Activated T-helper 1 cell treated with anti-CD3 and anti-CD28 coated beads, Interleukin-2, amount 50 U/mL, for 16 hours (primary cell): ENCODE measurements around the gene LARP4.
"Not testable (repeated sequence)": the region's sequence is repeated elsewhere in the genome, so short reads cannot be mapped to it uniquely, and the experiment has no call there.

Experiments
- DNase-seq, 2 donors: peaks; one replicate each; pipeline ENCODE4 v3.0.0-alpha.2; 2020; ENCODE audit warnings: low read depth in 1 of 2, low spot score in 1 of 2

Gene LARP4

DNA sequence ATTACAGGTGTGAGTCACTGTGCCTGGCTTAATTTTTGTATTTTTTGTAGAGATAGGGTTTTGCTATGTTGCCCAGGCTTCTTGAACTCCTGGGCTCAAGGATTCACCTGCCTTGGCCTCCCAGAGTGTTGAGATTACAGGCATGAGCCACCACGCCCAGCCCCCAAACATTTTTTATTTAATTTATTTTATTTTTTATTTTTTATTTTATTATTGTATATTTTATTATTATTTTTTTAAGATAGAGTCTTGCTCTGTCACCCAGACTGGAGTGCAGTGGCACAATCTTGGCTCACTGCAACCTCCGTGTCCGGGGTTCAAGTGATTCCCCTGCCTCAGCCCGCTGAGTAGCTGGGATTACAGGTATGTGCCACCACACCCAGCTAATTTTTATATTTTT is 121.1 kb downstream of the LARP4 start:
- not testable (repeated sequence) for DNase-seq

DNA sequence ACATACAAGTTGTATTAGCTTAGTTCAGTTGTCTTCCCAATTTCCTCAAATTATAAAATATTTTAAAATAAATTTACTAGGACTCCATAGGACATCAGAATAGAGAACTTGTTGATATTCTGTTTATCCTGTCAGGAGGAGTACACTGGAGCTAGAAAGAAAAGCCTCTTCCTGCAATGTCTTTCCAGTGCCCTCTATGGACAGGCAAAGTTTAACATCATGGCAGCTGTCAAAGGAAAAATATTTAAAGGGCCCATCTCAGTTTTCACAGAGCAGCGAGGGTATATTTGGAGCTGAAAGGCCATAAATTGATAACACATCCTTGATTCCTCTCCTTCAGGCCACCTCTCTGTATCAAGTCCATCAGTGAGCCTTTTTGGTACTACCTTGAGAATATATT is 123.1 kb downstream of the LARP4 start:
- no peak for DNase-seq

DNA sequence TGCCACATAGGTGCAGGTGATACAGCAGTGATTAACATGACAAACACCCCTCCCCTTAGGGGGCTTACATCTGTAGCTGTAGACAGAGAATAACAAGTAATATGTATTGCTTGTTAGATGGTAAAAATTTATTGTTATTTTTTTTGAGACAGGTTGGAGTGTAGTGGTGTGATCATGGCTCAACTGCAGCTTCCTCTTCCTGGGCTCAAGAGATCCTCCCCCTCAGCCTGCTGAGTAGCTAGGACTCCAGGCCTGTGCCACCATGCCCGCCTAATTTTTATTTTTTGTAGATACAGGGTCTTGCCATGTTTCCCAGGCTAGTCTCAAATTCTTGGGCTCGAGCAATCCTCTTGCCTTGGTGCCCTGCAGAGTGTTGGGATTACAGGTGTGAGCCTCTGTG is 123.9 kb downstream of the LARP4 start:
- no peak for DNase-seq

DNA sequence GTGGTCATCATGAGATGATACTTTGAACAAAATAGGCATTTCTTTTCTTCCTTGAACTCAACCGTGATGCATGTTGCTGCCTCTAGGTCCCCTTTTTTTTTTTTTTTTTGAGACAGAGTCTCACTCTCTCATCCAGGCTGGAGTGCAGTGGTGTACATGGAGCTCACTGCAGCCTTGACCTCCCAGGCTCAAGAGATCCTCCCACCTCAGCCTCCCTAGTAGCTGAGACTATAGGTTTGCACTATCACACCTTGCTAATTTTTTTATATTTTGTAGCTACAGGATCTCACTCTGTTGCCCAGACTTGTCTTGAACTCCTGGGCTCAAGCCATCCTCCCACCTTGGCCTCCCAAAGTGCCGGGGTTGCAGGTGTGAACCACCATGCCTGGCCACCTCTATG is 124.7 kb downstream of the LARP4 start:
- DNase-seq = no peak

DNA sequence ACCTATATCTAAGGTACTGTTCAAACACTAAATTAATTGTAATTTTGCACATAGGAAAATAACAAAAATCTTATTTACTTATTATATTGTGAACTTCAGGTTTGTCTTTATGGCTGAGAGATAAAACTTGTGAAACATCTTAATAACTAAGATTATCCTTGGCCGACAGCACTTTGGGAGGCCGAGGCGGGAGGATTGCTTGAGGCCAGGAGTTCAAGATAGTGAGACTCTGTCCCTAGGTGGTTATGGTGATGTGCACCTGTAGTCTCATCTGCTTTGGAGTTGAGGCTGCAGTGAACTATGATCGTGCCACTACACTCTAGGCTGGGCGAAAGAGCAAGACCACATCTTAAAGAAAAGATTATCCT is 126.7 kb downstream of the LARP4 start:
- DNase-seq = no peak

DNA sequence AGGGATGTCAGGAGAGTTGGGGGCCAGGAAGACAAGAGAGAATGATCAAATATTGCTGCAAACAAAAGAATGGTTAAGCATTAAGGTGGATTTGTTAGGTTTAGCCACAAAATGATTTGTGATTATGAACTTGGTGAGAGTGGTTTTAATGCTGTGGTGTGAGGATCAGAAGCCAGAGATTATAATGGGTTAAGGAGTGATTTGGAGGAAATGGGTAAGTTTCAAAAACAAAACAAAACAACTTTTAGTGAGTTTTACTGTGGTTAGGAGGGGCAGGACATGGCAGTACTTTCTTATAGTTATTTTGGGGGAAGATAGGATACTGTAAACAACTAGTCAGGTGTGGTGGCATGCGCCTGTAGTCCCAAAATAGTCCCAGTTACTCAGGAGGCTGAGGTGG is 128.1 kb downstream of the LARP4 start:
- no peak for DNase-seq

DNA sequence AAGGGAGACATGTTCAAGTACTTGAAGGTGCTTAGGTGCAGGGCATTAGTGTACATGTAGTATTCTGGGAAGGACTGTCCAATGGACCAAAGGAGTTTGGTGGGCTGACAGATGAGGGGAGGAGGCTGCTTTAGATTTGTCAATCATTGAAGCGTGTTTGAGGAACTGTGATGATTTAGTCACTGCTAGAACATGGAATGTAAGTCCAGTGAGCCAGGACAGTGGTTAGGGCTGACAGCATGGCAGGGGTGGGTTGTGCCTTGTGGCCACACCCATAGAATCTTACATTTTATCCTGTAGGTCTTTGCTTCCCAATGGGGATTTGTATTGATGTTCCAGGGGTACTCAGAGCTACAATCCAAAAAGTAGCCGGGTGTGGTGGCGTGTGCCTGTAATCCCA is 128.7 kb downstream of the LARP4 start:
- no peak for DNase-seq
